ENCODE data around the gene HOXD11. TPM values are rescaled to one million over a fixed set of nuclear protein-coding genes. Genes with fewer than 3 reads are reported as not detected.

The HOXD11 gene
- total RNA-seq, 2 experiments from 2014 or later: not detected

DNA sequence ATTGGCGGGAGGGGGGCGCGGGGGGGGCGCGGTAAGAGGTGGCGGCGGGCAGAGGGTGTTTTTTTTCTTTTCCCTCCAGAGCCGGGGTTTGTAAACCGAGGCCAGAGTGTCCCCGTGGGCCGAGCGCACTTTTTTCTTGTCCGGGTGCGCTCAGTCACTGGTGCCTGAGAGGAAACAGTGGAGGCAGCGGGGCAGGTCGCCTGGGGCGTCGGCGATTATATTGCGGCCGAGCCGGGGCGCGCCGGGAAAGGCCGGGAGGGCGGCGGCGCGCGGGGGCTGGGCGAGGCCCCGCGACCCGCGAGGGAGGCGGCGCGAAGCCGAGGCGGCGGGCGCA, 22.7 kb downstream of the HOXD11 start:
- H3K4me1 ChIP-seq (ENCODE audit: insufficient read depth, low read length, poor library complexity, severe bottlenecking): no peaks in the 10 kb centered on the region
- intact Hi-C loops (cut with micrococcal nuclease; ENCODE audit: unreplicated experiment): loop anchor here (5.0 kb wide), 1 partner anchor 423 kb away; no protein-coding TSS in a partner anchor
- H3K4me3 ChIP-seq (ENCODE audit: low read depth, low read length, poor library complexity, severe bottlenecking): no peak overlapping the region
- BruUV-seq (replicated peaks): no TSS peak
- no peaks in the 10 kb centered on the region for H3K79me2 ChIP-seq (ENCODE audit: insufficient read depth, low read depth, low read length)
- H2AFZ ChIP-seq (ENCODE audit: low read length): no peak overlapping the region
- no peak for TF ChIP-seq EZH2phosphoT487 (IDR thresholded peaks at IDR 0.05; ENCODE audit: borderline replicate concordance, low read depth, low read length)
- TF ChIP-seq, protein P1, sequence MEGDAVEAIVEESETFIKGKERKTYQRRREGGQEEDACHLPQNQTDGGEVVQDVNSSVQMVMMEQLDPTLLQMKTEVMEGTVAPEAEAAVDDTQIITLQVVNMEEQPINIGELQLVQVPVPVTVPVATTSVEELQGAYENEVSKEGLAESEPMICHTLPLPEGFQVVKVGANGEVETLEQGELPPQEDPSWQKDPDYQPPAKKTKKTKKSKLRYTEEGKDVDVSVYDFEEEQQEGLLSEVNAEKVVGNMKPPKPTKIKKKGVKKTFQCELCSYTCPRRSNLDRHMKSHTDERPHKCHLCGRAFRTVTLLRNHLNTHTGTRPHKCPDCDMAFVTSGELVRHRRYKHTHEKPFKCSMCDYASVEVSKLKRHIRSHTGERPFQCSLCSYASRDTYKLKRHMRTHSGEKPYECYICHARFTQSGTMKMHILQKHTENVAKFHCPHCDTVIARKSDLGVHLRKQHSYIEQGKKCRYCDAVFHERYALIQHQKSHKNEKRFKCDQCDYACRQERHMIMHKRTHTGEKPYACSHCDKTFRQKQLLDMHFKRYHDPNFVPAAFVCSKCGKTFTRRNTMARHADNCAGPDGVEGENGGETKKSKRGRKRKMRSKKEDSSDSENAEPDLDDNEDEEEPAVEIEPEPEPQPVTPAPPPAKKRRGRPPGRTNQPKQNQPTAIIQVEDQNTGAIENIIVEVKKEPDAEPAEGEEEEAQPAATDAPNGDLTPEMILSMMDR (conservative IDR thresholded peaks at IDR 0.05; ENCODE audit: low read length): no peak
- H3K4me2 ChIP-seq (ENCODE audit: low read length): no peak overlapping the region
- H3K36me3 ChIP-seq (ENCODE audit: insufficient read depth, low read length): no peaks in the 10 kb centered on the region
- no peaks in the 10 kb centered on the region for H3K9me2 ChIP-seq (ENCODE audit: insufficient read depth, low read length)
- H4K20me1 ChIP-seq (ENCODE audit: insufficient read depth, low read length): no peaks in the 10 kb centered on the region
- no peak for DNase-seq (ENCODE audit: low spot score)
- no peaks in the 10 kb centered on the region for H3K9me3 ChIP-seq (ENCODE audit: low read length)
- ChIA-PET POLR2A (no interaction called here), CTCF (ENCODE audit: unreplicated experiment) (no interaction called here)
- no peak overlapping the region for H3K27ac ChIP-seq (ENCODE audit: low read depth, low read length, poor library complexity, severe bottlenecking)

DNA sequence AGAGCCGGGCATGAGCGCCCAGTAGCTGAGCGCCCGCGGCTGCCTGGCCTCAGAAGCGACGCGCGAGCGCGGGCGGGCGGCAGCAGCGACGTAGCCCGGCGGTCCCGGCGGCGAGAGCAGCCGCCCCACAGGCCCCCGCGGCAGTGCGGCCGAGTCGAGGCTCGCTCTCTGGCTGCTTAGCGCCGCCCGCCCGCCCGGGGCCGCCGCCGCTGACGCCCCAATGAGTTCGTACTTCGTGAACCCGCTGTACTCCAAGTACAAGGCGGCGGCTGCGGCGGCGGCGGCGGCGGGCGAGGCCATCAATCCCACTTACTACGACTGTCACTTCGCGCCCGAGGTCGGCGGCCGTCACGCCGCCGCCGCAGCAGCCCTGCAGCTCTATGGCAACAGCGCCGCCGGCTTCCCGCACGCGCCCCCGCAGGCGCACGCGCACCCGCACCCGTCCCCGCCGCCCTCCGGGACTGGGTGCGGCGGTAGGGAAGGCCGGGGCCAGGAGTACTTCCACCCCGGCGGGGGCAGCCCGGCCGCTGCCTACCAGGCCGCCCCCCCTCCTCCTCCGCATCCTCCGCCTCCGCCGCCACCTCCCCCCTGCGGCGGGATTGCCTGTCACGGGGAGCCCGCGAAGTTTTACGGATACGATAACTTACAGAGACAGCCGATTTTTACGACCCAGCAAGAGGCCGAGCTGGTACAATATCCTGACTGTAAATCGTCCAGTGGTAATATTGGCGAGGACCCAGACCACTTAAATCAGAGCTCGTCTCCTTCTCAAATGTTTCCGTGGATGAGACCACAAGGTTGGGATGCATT, 23.3 kb downstream of the HOXD11 start:
- no peak overlapping the region for H3K4me2 ChIP-seq (ENCODE audit: low read length)
- ChIA-PET CTCF (ENCODE audit: unreplicated experiment) (no interaction called here), POLR2A (no interaction called here)
- no peak overlapping the region for H3K27ac ChIP-seq (ENCODE audit: low read depth, low read length, poor library complexity, severe bottlenecking)
- H3K4me3 ChIP-seq (ENCODE audit: low read depth, low read length, poor library complexity, severe bottlenecking): no peak overlapping the region
- no TSS peak for BruUV-seq (replicated peaks)
- no peaks in the 10 kb centered on the region for H4K20me1 ChIP-seq (ENCODE audit: insufficient read depth, low read length)
- H3K9me3 ChIP-seq (ENCODE audit: low read length): no peaks in the 10 kb centered on the region
- H3K79me2 ChIP-seq (ENCODE audit: insufficient read depth, low read depth, low read length): no peaks in the 10 kb centered on the region
- H3K36me3 ChIP-seq (ENCODE audit: insufficient read depth, low read length): no peaks in the 10 kb centered on the region
- no peaks in the 10 kb centered on the region for H3K9me2 ChIP-seq (ENCODE audit: insufficient read depth, low read length)
- no peak overlapping the region for H2AFZ ChIP-seq (ENCODE audit: low read length)
- TF ChIP-seq, protein P1 (conservative IDR thresholded peaks at IDR 0.05; ENCODE audit: low read length): no peak
- TF ChIP-seq EZH2phosphoT487 (IDR thresholded peaks at IDR 0.05; ENCODE audit: borderline replicate concordance, low read depth, low read length): no peak; the same call in 1 of the 2 replicates
- no peaks in the 10 kb centered on the region for H3K4me1 ChIP-seq (ENCODE audit: insufficient read depth, low read length, poor library complexity, severe bottlenecking)
- DNase-seq (ENCODE audit: low spot score): no peak
- intact Hi-C loops (cut with micrococcal nuclease; ENCODE audit: unreplicated experiment): no loop called here
